ENCODE data around the gene KRT8. TPM values are rescaled to one million over a fixed set of nuclear protein-coding genes. Genes with fewer than 3 reads are reported as not detected.

Gene KRT8
- total and polyA plus RNA-seq, 2 of the 13 experiments (the other 11 are each of a cell fraction or from before 2014, with no cell fraction given) = 498 to 718 TPM

- TF ChIP-seq USF2 (IDR thresholded peaks at IDR 0.05; ENCODE audit: low read depth, low read length) (no peak), USF2 (CRISPR knock-in tag; IDR thresholded peaks at IDR 0.05; ENCODE audit: borderline replicate concordance) (no peak), PAWR (CRISPR knock-in tag; IDR thresholded peaks at IDR 0.05; ENCODE audit: borderline replicate concordance) (no peak), PRDM10 (CRISPR knock-in tag; IDR thresholded peaks at IDR 0.05; ENCODE audit: low read depth) (0 out of 2 replicates have a peak, but pooled peaks have one; percentile 15), ZNF83 (CRISPR knock-in tag; IDR thresholded peaks at IDR 0.05; ENCODE audit: borderline replicate concordance) (no peak), CBX2 (IDR thresholded peaks at IDR 0.05; ENCODE audit: low read depth, low read length) (no peak), CBX2 (CRISPR knock-in tag; IDR thresholded peaks at IDR 0.05; ENCODE audit: low read depth) (no peak), NR2F2 (IDR thresholded peaks at IDR 0.05; ENCODE audit: borderline replicate concordance, low read depth) (no peak), RBFOX2 (IDR thresholded peaks at IDR 0.05; ENCODE audit: low read depth, low read length) (peak; percentile 34; the same call in 1 of the 2 replicates), ZNF34 (CRISPR knock-in tag; IDR thresholded peaks at IDR 0.05; ENCODE audit: borderline replicate concordance) (no peak), ZNF780A (CRISPR knock-in tag; IDR thresholded peaks at IDR 0.05) (0 out of 2 replicates have a peak, but pooled peaks have one; percentile 28), ZNF574 (CRISPR knock-in tag; IDR thresholded peaks at IDR 0.05) (0 out of 2 replicates have a peak, but pooled peaks have one; percentile 17), ZNF143 (CRISPR knock-in tag; IDR thresholded peaks at IDR 0.05) (no peak), FIP1L1 (IDR thresholded peaks at IDR 0.05; ENCODE audit: borderline replicate concordance, insufficient read depth, low read depth, low read length) (no peak), IRF1 (CRISPR knock-in tag; IDR thresholded peaks at IDR 0.05; ENCODE audit: low read depth) (no peak), CREBL2 (CRISPR knock-in tag; IDR thresholded peaks at IDR 0.05; ENCODE audit: borderline replicate concordance) (no peak), PLRG1 (conservative IDR thresholded peaks at IDR 0.05) (no peak), ZNF12 (CRISPR knock-in tag; IDR thresholded peaks at IDR 0.05) (no peak), NCOA2 (CRISPR knock-in tag; IDR thresholded peaks at IDR 0.05) (peak; percentile 66)
Observed at GRCh38 chr12:52925717-52926595, 21.1 kb upstream of the KRT8 start (continued).
